Measurements from ENCODE around the gene SLC16A3.

The SLC16A3 gene

DNA sequence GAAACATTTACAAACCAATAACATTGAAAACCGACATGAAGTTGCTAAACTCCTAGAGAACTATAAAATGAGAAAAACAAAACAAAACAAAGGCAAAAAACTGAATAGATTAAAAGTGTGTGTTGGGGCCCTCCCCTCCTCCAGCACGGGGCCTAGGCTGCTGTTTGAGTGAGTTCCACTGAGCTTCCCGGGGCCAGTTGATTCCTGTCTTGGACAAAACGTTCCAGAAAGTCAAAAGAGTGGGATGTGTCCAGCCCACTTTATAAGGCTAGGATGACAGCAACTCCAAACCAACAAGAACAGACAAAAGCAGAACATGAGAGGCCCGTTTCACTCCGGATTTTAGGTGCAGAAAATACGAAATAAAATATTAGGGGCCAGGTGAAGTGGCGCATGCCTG is 56.3 kb downstream of the SLC16A3 start:
- no peak for TF ChIP-seq SIN3A (IDR thresholded peaks at IDR 0.05; ENCODE audit: borderline replicate concordance, insufficient read depth, low read length)
- TF ChIP-seq, protein P1, sequence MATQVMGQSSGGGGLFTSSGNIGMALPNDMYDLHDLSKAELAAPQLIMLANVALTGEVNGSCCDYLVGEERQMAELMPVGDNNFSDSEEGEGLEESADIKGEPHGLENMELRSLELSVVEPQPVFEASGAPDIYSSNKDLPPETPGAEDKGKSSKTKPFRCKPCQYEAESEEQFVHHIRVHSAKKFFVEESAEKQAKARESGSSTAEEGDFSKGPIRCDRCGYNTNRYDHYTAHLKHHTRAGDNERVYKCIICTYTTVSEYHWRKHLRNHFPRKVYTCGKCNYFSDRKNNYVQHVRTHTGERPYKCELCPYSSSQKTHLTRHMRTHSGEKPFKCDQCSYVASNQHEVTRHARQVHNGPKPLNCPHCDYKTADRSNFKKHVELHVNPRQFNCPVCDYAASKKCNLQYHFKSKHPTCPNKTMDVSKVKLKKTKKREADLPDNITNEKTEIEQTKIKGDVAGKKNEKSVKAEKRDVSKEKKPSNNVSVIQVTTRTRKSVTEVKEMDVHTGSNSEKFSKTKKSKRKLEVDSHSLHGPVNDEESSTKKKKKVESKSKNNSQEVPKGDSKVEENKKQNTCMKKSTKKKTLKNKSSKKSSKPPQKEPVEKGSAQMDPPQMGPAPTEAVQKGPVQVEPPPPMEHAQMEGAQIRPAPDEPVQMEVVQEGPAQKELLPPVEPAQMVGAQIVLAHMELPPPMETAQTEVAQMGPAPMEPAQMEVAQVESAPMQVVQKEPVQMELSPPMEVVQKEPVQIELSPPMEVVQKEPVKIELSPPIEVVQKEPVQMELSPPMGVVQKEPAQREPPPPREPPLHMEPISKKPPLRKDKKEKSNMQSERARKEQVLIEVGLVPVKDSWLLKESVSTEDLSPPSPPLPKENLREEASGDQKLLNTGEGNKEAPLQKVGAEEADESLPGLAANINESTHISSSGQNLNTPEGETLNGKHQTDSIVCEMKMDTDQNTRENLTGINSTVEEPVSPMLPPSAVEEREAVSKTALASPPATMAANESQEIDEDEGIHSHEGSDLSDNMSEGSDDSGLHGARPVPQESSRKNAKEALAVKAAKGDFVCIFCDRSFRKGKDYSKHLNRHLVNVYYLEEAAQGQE (IDR thresholded peaks at IDR 0.05; ENCODE audit: insufficient read depth in 1 of 2, low read depth in 2 of 2, low read length in 2 of 2) = no peak
- no peak for TF ChIP-seq TAF1 (IDR thresholded peaks at IDR 0.05; ENCODE audit: borderline replicate concordance, insufficient read depth, low read length)
- no peak for TF ChIP-seq POLR2AphosphoS5 (IDR thresholded peaks at IDR 0.05; ENCODE audit: low read depth, low read length)
- TF ChIP-seq FOXP2 (optimal IDR thresholded peaks at IDR 0.05; ENCODE audit: borderline replicate concordance, extremely low read depth, extremely low read length, insufficient read depth) = no peak

DNA sequence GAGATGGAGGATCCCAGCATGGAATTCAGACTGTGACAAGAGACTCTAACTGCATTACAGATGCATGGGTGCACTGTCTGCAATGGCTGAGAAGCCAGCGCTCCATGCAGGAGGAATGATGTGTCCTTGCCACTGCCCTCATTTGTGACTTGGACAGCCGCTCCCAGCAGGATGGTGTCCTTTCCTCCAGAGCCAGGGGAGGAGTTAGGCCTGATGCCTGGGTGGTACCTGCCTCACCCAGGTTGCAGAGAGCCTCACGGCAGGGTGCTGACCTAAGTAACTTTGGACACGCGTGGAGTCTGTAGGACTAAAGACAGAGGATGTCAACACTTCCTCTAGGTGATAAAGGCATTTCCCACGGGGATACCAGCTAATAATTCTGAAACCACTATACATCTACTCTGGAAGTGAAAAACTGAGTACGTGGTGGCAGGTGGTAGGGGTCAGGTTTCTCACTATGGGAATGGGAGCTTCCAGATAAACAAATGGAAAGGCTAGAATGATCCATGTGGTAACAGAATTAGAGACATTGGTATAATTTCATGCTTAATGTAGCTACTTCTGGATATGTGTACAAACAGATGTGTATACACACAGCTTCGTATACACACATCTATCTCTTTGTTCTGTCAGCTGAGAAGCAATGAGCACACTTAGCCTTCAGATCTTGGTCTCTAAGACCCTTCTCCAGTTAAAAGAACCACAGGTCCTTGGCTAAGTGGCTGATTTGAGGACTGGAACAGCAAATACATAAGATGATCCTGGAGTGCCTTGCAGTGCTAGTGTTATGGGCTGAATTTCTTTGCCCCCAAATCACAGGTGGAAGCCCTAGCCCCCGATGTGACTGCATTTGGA is 58.4 kb downstream of the SLC16A3 start:
- TF ChIP-seq, protein P1 (IDR thresholded peaks at IDR 0.05; ENCODE audit: insufficient read depth in 1 of 2, low read depth in 2 of 2, low read length in 2 of 2) = no peak
- no peak for TF ChIP-seq FOXP2 (optimal IDR thresholded peaks at IDR 0.05; ENCODE audit: borderline replicate concordance, extremely low read depth, extremely low read length, insufficient read depth)
- no peak for TF ChIP-seq TAF1 (IDR thresholded peaks at IDR 0.05; ENCODE audit: borderline replicate concordance, insufficient read depth, low read length)
- no peak for TF ChIP-seq SIN3A (IDR thresholded peaks at IDR 0.05; ENCODE audit: borderline replicate concordance, insufficient read depth, low read length)
- no peak for TF ChIP-seq POLR2AphosphoS5 (IDR thresholded peaks at IDR 0.05; ENCODE audit: low read depth, low read length)

DNA sequence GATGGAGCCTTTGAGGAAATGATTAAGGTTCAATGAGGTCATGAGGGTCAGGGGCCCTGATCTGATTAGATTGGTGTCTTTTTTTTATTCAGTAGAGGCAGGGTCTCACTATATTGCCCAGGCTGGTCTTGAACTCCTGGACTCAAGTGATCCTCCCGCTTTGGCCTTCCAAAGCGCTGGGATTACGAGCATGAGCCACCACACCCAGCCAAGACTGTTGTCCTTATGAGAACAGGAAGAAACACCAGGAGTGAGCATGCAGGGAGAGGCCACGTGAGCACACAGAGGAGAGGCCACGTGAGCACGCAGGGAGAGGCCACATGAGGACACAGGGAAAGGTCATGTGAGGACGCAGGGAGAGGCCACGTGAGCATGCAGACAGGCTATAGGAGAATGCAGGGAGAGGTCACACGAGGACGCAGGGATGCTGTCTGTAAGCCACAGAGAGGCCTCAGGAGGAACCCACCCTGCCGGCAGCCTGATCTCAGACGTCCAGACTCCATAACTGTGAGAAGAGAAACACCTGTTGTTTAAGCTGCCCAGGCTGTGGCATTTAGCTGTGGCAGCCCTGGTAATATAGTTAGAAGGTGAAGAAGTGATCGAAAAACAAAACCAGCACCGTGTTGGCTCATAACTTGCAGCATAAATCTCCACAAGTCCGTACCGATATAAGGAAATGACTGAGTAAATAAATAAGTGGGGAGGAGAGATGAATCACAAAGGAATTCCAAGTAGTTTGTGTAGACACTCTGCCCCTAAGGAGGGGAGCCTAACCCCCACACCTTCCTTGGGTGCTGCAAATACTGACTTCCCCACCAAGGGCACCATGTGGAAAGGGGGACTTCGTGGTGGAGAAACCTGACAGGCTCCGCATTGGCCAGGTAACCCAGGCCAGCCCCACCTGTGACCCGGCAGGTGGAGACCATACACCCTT is 59.3 kb downstream of the SLC16A3 start:
- TF ChIP-seq SIN3A (IDR thresholded peaks at IDR 0.05; ENCODE audit: borderline replicate concordance, insufficient read depth, low read length) (no peak), POLR2AphosphoS5 (IDR thresholded peaks at IDR 0.05; ENCODE audit: low read depth, low read length) (no peak), FOXP2 (optimal IDR thresholded peaks at IDR 0.05; ENCODE audit: borderline replicate concordance, extremely low read depth, extremely low read length, insufficient read depth) (no peak), TAF1 (IDR thresholded peaks at IDR 0.05; ENCODE audit: borderline replicate concordance, insufficient read depth, low read length) (no peak)
- TF ChIP-seq, protein P1 (IDR thresholded peaks at IDR 0.05; ENCODE audit: insufficient read depth in 1 of 2, low read depth in 2 of 2, low read length in 2 of 2) = no peak

Measured in PFSK-1 (cell line).